PC-3 (cell line): ENCODE data around the gene ZNF236. TPM values are rescaled to one million over a fixed set of nuclear protein-coding genes. Genes with fewer than 3 reads are reported as not detected.

Experiments
- ATAC-seq: fragments of 200-7000 bp; cut with Tn5 transposase; 2 replicates; pipeline ENCODE4 v1.9.1; 2020; ENCODE audit warnings: mild to moderate bottlenecking, moderate library complexity
- BruUV-seq: library from RNA; stranded (reverse); fragments of 400-500 nt; replicated peaks from 2 replicates; lab custom pipeline; 2021; lab: Mats Ljungman, UMichigan
- CTCF ChIA-PET: fragments of 300-600 bp; sonication (Branson Sonifier 250); formaldehyde crosslinking; loops from one replicate; lab custom pipeline; 2022; ENCODE audit warnings: antibody characterized with exemption; lab: Charles Lee
- POLR2A ChIA-PET: fragments of 300-600 bp; sonication (Branson Sonifier 250); formaldehyde crosslinking; loops from one replicate; lab custom pipeline; 2022; ENCODE audit warnings: antibody characterized with exemption; ENCODE audit not compliant: unreplicated experiment; lab: Charles Lee
- DNase-seq: peaks from one replicate; pipeline ENCODE4 v3.0.0-alpha.2; 2015
- H2AFZ ChIP-seq: fragments of 300-600 bp; sonication (generic); 2 replicates; pipeline ENCODE4 v1.6.0; 2016; ENCODE audit warnings: antibody characterized with exemption, low read length
- H3F3A ChIP-seq: fragments of 300-600 bp; sonication (generic); one replicate; pipeline ENCODE4 v1.6.0; 2017; ENCODE audit warnings: antibody characterized with exemption, low read length, control low read depth, mild to moderate bottlenecking; ENCODE audit not compliant: unreplicated experiment
- H3K27ac ChIP-seq: fragments of 300-600 bp; sonication (generic); 2 replicates; pipeline ENCODE4 v1.5.1; 2016; ENCODE audit warnings: mild to moderate bottlenecking, low read length
- H3K27me3 ChIP-seq: fragments of 300-600 bp; sonication (generic); 2 replicates; pipeline ENCODE4 v1.6.1; 2016; ENCODE audit warnings: low read length, mixed read lengths
- H3K36me3 ChIP-seq: fragments of 300-600 bp; sonication (generic); 2 replicates; pipeline ENCODE4 v1.6.1; 2016; ENCODE audit warnings: low read depth, mixed run types, low read length, mixed read lengths
- H3K4me1 ChIP-seq: fragments of 300-600 bp; sonication (generic); 2 replicates; pipeline ENCODE4 v1.5.1; 2016; ENCODE audit warnings: low read length; ENCODE audit not compliant: insufficient read depth
- H3K4me2 ChIP-seq: fragments of 300-600 bp; sonication (generic); 2 replicates; pipeline ENCODE4 v1.6.0; 2016; ENCODE audit warnings: low read length
- H3K4me3 ChIP-seq: fragments of 300-600 bp; sonication (generic); 2 replicates; pipeline ENCODE4 v1.5.1; 2016; ENCODE audit warnings: mild to moderate bottlenecking, low read length, mixed read lengths
- H3K79me2 ChIP-seq: fragments of 300-600 bp; sonication (generic); 2 replicates; pipeline ENCODE4 v1.6.1; 2017; ENCODE audit warnings: low read length, mixed read lengths
- H3K9ac ChIP-seq: fragments of 300-600 bp; sonication (generic); 2 replicates; pipeline ENCODE4 v1.6.0; 2016; ENCODE audit warnings: mild to moderate bottlenecking, low read length
- H3K9me2 ChIP-seq: fragments of 300-600 bp; sonication (generic); replicated peaks from 2 replicates; pipeline ENCODE4 v1.6.1; 2016; ENCODE audit warnings: mixed run types, low read length, mixed read lengths
- H3K9me3 ChIP-seq: fragments of 300-600 bp; sonication (generic); 2 replicates; pipeline ENCODE4 v1.6.1; 2016; ENCODE audit warnings: low read length, mixed read lengths
- H4K20me1 ChIP-seq: fragments of 300-600 bp; sonication (generic); 2 replicates; pipeline ENCODE4 v1.6.1; 2016; ENCODE audit warnings: low read length, mixed read lengths
- CTCF ChIP-seq: fragments of 300-600 bp; sonication (generic); conservative IDR thresholded peaks from 2 replicates; pipeline ENCODE4 v1.5.1; 2017; ENCODE audit warnings: antibody characterized with exemption, low read depth, mild to moderate bottlenecking, low read length
- EZH2 ChIP-seq: fragments of 300-600 bp; sonication (generic); IDR thresholded peaks from one replicate; pipeline ENCODE4 v1.6.1; 2017; ENCODE audit warnings: antibody characterized with exemption, mild to moderate bottlenecking, low read length; ENCODE audit not compliant: unreplicated experiment
- EZH2phosphoT487 ChIP-seq: fragments of 300-600 bp; sonication (generic); IDR thresholded peaks from 2 replicates; pipeline ENCODE4 v1.6.1; 2018; ENCODE audit warnings: mild to moderate bottlenecking, antibody characterized with exemption, low read length, borderline replicate concordance
- intact Hi-C: fragments of 100-400 bp; cut with micrococcal nuclease; formaldehyde crosslinking; loops from 2 replicates; pipeline ENCODE4 v1.9.0; 2023
- total RNA-seq: library from RNA; depleted of rRNA; stranded (reverse); fragments of >200 nt; gene quantifications from 2 replicates; pipeline ENCODE4 v1.2.3, GENCODE V29; 2014

Gene ZNF236
- total RNA-seq, 1 experiment from 2014 or later = 7.7 TPM

- Histone ChIP-seq H3F3A (no peaks in the 10 kb centered on the region), H3K9me3 (no peaks in the 10 kb centered on the region), H3K4me1 (no peaks in the 10 kb centered on the region), H2AFZ (no peak overlapping the region), H3K27me3 (no peaks in the 10 kb centered on the region), H3K4me3 (no peak overlapping the region), H3K27ac (no peak overlapping the region), H3K9ac (no peak overlapping the region), H3K4me2 (no peak overlapping the region), H4K20me1 (no peaks in the 10 kb centered on the region), H3K79me2 (no peaks in the 10 kb centered on the region), H3K36me3 (peaks cover 15% of the 10 kb centered on the region), H3K9me2 (no peaks in the 10 kb centered on the region)
- intact Hi-C loops = no loop called here
- no peak for TF ChIP-seq EZH2phosphoT487
- no peak for TF ChIP-seq CTCF
- no peak for TF ChIP-seq EZH2
- ATAC-seq (no peak), DNase-seq (no peak)
- POLR2A ChIA-PET = no interaction called here
- no TSS peak for BruUV-seq
- CTCF ChIA-PET = no interaction called here
Observed at GRCh38 chr18:76908277-76908676, 85.9 kb downstream of the ZNF236 start.

- H2AFZ ChIP-seq = no peak overlapping the region
Observed at GRCh38 chr18:76909439-76909838, 87.1 kb downstream of the ZNF236 start.

More at GRCh38 chr18:76909439-76909838, 87.1 kb downstream of the ZNF236 start:
- Histone ChIP-seq H3K27ac (no peak overlapping the region), H3K4me1 (no peaks in the 10 kb centered on the region), H3K27me3 (no peaks in the 10 kb centered on the region), H3K9ac (no peak overlapping the region), H3K9me3 (no peaks in the 10 kb centered on the region), H4K20me1 (no peaks in the 10 kb centered on the region), H3K9me2 (no peaks in the 10 kb centered on the region), H3F3A (no peaks in the 10 kb centered on the region), H3K4me3 (no peak overlapping the region), H3K36me3 (peaks cover 23% of the 10 kb centered on the region), H3K79me2 (no peaks in the 10 kb centered on the region), H3K4me2 (no peak overlapping the region)
- ChIA-PET POLR2A (no interaction called here), CTCF (no interaction called here)
- TF ChIP-seq CTCF (no peak), EZH2phosphoT487 (no peak), EZH2 (no peak)
- DNase-seq (no peak), ATAC-seq (no peak)
- no TSS peak for BruUV-seq
- intact Hi-C loops = no loop called here
